MG63 (cell line): ENCODE results near the gene TMEM37. TPM values are rescaled to one million over a fixed set of nuclear protein-coding genes. Genes with fewer than 3 reads are reported as not detected.

Experiments used
- DNase-seq: peaks from one replicate; pipeline ENCODE4 v3.0.0-alpha.2; 2020
- H3K27me3 ChIP-seq: fragments of 250-450 bp; sonication (Bioruptor Pico); 2 replicates; pipeline ENCODE4 v1.5.1; 2020; ENCODE audit warnings: mild to moderate bottlenecking, moderate library complexity
- H3K36me3 ChIP-seq: fragments of 250-450 bp; sonication (Bioruptor Pico); 2 replicates; pipeline ENCODE4 v1.5.1; 2020; ENCODE audit warnings: mild to moderate bottlenecking, moderate library complexity
- H3K4me3 ChIP-seq: fragments of 250-450 bp; sonication (Bioruptor Pico); 2 replicates; pipeline ENCODE4 v1.5.1; 2020; ENCODE audit warnings: mild to moderate bottlenecking, moderate library complexity
- H3K9me3 ChIP-seq: fragments of 250-450 bp; sonication (Bioruptor Pico); 2 replicates; pipeline ENCODE4 v1.5.1; 2020; ENCODE audit warnings: mild to moderate bottlenecking, moderate library complexity
- total RNA-seq: library from RNA; depleted of rRNA; stranded (reverse); fragments of >200 nt; shearing (Covaris generic); gene quantifications from 2 replicates; pipeline ENCODE4 v1.2.3, GENCODE V29; 2014; ENCODE audit warnings: low replicate concordance

Gene TMEM37
- total RNA-seq, 1 experiment from 2014 or later, result 0.56 TPM

DNA sequence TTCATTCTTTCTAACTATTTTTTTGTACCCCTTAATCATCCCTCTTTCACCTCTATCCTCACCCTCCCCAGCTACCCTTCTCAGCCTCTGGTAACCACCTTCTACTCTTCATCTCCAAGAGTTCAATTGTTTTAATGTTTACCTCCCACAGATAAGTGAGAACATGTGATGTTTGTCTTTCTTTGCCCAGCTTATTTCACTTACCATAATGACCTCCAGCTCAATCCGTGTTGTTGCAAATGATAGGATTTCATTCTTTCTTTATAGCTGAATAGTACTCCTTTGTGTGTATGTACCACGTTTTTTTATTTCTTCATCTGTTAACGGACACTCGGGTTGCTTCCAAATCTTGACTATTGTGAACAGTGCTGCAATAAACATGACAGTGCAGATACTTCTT, 22.1 kb upstream of the TMEM37 start:
- peaks cover 3% of the 10 kb centered on the region; the same call in 1 of the 2 replicates for H3K27me3 ChIP-seq
- no peak for DNase-seq
- H3K4me3 ChIP-seq, result no peak overlapping the region
- no peaks in the 10 kb centered on the region for H3K36me3 ChIP-seq
- no peaks in the 10 kb centered on the region for H3K9me3 ChIP-seq

GRCh38 chr2:119414894-119415293, 16.8 kb upstream of the TMEM37 start:
- peaks cover 3% of the 10 kb centered on the region; the same call in 1 of the 2 replicates for H3K27me3 ChIP-seq
- no peak for DNase-seq
- no peak overlapping the region for H3K4me3 ChIP-seq
- no peaks in the 10 kb centered on the region for H3K36me3 ChIP-seq
- no peaks in the 10 kb centered on the region for H3K9me3 ChIP-seq

- DNase-seq, result no peak
- no peaks in the 10 kb centered on the region for H3K36me3 ChIP-seq
- H3K9me3 ChIP-seq, result no peaks in the 10 kb centered on the region
Observed at GRCh38 chr2:119415630-119416029, 16.0 kb upstream of the TMEM37 start.

GRCh38 chr2:119416299-119416923, 15.2 kb upstream of the TMEM37 start:
- Histone ChIP-seq H3K4me3 (no peak overlapping the region), H3K27me3 (no peaks in the 10 kb centered on the region), H3K36me3 (no peaks in the 10 kb centered on the region), H3K9me3 (peaks cover 3% of the 10 kb centered on the region)
- no peak for DNase-seq

More at GRCh38 chr2:119415630-119416029, 16.0 kb upstream of the TMEM37 start:
- H3K27me3 ChIP-seq, result no peaks in the 10 kb centered on the region; the same call in 1 of the 2 replicates
- H3K4me3 ChIP-seq, result no peak overlapping the region

DNA sequence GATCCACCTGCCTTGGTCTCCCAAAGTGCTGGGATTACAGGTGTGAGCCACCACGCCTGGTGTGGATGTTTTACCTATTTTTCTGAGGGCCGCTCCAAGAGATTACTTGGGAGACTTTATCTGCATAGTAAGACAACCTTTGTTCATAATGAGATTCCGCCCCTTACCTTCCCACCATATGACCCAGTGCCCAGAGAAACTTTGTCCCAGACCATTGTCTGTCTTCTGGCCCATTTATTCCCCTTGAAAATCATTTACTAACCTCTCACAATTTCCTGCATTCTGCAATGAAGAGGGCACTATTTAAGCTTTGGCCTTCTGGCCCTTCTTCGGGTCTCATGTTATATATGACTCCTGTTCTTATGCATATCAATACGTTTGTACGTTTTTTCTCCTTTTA, 13.7 kb upstream of the TMEM37 start:
- Histone ChIP-seq H3K36me3 (no peaks in the 10 kb centered on the region), H3K27me3 (no peaks in the 10 kb centered on the region), H3K9me3 (peaks cover 4% of the 10 kb centered on the region), H3K4me3 (no peak overlapping the region)
- no peak for DNase-seq

DNA sequence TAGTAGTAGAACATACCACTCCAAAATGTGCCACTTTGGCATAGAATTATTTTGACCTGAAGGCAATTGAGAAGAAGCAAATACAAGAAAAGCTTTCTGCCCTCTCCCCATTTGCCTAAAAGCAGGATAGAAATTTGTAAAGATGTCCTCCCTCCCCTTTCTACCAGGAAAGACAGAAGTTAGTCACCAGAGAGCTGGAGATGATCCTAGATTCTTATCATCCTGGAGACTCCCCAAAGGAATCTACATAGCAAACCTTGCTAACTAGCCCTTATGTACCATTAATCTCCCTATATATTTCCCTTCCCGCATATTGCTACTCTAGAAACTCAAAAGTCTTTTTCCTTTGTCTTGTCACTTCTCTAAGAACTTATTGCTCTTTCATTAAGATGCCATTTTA, 12.6 kb upstream of the TMEM37 start:
- Histone ChIP-seq H3K9me3 (peaks cover 4% of the 10 kb centered on the region), H3K27me3 (no peaks in the 10 kb centered on the region), H3K4me3 (no peak overlapping the region), H3K36me3 (no peaks in the 10 kb centered on the region)
- DNase-seq, result no peak

DNA sequence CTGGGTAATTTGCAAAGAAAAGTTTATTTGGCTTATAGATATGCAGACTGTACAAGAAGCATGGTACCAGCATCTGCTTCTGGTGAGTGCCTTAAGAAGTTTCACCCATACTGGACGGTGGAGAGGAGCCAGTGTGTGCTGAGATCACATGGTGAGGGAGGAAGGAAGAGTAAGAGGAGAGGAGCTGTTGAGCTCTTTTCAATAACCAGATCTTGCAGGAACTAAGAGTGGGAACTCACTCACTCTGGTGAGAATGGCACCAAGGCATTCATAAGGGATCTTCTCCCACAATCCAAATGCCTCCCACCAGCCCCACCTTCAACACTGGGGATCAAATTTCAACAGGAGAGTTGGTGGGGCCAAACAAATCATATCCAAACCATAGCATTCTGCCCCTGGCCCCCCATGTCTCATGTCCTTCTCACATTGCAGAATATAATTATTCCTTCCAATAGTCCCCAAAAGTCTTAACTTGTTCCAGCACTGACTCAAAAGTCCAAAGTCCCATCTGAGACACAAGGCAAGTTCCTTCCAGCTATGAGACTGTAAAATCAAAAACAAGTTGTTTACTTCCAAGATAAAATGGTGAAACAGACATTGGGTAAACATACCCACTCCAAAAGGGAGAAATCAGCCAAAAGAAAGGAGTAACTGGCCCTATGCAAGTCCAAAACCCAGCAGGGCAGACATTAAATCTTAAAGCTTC, 11.7 kb upstream of the TMEM37 start:
- H3K36me3 ChIP-seq, result no peaks in the 10 kb centered on the region
- no peaks in the 10 kb centered on the region for H3K27me3 ChIP-seq
- no peak for DNase-seq
- peaks cover 4% of the 10 kb centered on the region for H3K9me3 ChIP-seq
- H3K4me3 ChIP-seq, result no peak overlapping the region

- H3K4me3 ChIP-seq, result no peak overlapping the region
- H3K27me3 ChIP-seq, result no peaks in the 10 kb centered on the region
- no peaks in the 10 kb centered on the region for H3K36me3 ChIP-seq
- no peak for DNase-seq
- peaks cover 4% of the 10 kb centered on the region for H3K9me3 ChIP-seq
Observed at GRCh38 chr2:119421304-119421703, 10.3 kb upstream of the TMEM37 start.

DNA sequence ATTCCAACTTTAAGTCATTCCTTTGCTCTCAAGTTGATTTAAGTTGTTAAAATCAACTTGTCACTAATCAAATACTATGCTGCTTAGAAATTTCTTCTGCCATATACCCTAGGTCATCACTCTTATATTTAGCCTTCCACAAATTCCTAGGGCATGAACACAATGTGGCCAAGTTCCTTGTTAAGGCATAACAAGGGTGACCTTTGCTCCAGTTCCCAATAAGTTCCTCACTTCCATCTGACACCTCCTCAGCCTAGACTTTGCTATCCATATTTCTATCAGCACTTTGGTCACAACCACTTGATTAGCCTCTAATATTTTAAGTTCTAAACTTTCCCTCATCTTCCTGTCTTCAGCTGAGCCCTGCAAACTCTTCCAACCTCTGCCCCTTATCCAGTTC, 9.9 kb upstream of the TMEM37 start:
- no peaks in the 10 kb centered on the region for H3K27me3 ChIP-seq
- no peak for DNase-seq
- no peaks in the 10 kb centered on the region for H3K36me3 ChIP-seq
- peaks cover 4% of the 10 kb centered on the region for H3K9me3 ChIP-seq
- no peak overlapping the region for H3K4me3 ChIP-seq

DNA sequence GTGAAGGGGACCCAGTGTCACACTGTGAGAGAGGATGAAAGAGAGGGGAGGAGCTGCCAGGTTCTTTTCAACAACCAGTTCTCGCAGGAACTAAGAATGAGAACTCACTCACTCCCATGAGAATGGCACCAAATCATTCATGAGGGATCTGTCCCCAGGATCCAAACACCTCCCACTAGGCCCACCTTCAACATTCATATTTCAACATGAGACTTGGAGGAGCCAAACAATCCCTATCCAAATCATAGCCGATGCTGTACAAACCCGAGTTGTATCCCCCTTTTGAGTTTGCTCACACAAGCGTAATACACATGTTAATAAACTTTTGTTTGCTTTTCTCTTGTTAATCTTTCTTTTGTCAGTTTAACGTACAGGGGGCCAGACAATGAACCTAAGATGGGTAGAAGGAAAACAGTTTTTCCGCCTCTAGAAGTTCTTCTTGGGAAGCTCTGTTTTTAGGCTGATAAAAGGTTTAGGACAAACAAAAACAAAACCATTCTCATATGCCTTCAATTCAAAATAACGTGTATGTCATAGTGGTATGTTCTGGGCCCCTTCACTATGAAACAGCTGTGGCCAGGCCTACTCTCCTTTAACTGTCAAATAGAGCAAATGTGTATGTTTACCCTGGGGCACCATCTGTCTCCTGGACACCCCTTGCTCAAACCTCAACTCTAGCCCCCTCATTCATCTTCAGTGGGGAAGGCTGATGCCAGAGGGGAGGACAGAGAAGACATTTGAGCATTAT, 9.1 kb upstream of the TMEM37 start:
- Histone ChIP-seq H3K4me3 (no peak overlapping the region), H3K36me3 (no peaks in the 10 kb centered on the region), H3K9me3 (peaks cover 4% of the 10 kb centered on the region), H3K27me3 (no peaks in the 10 kb centered on the region)
- no peak for DNase-seq

- no peaks in the 10 kb centered on the region for H3K27me3 ChIP-seq
- DNase-seq, result no peak
Observed at GRCh38 chr2:119423108-119423444, 8.6 kb upstream of the TMEM37 start.

DNA sequence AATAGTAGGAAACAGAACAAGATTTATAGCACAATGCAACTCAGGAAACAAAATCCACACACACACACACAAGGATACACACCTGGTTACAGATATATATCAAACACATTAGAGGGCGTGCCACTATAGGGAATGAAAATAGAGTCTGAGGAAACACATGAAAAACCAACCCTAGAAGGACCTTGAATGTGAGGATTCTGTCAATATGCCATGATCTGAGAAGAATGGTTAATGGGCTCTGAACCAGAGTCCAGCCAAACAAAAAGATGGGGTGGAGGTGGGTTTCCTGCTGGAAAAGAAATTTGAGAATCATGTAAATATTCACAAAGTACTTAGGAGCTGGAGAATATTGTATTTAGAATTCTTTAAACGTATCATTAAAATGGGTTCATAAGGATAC, 7.8 kb upstream of the TMEM37 start:
- no peaks in the 10 kb centered on the region for H3K27me3 ChIP-seq
- H3K36me3 ChIP-seq, result no peaks in the 10 kb centered on the region
- DNase-seq, result no peak
- peaks cover 4% of the 10 kb centered on the region for H3K9me3 ChIP-seq
- no peak overlapping the region for H3K4me3 ChIP-seq

More at GRCh38 chr2:119423108-119423444, 8.6 kb upstream of the TMEM37 start:
- H3K4me3 ChIP-seq, result no peak overlapping the region
- peaks cover 4% of the 10 kb centered on the region for H3K9me3 ChIP-seq
- H3K36me3 ChIP-seq, result no peaks in the 10 kb centered on the region

DNA sequence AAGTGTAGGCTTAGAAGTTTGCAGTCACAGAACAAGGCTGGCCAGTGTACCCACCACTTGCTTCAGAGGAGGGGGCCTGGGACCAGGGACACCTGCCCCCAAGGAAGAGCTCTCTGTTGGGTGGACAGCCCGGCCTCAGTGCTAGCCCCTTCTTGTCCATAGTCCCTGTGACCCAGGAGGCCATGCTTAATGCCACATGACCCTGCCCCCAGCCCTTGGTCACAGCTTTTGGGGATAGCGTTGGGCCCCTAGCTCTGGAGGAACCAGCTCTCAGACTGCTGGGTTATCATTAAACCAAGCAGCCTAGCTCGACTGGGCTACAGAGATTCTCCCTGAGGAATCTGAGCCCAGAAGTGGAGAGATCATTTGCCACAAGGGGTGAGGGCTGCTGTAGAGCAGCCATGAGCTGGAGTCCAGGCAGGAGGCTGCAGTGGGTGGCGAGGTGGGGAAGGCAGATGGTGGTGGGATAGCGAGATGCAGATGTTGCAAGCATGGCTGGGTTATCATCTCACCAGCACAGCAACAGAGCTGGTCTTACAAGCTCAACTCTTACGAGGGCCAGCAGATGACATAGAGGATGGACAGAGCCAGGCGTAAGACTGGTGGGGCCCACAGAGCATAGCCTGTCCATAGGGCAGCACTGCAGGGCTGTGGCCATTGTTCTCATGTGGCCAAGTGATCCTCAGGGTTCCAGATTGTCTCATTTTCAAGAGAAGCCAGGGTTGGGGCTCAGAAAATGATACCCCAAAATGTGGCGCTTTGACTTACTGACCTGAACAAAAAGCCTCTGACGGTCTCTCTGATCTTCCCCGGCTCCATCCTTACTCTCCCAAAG, 7.2 kb upstream of the TMEM37 start:
- Histone ChIP-seq H3K9me3 (peaks cover 4% of the 10 kb centered on the region), H3K4me3 (no peak overlapping the region), H3K27me3 (no peaks in the 10 kb centered on the region), H3K36me3 (no peaks in the 10 kb centered on the region)
- no peak for DNase-seq

GRCh38 chr2:119425119-119425405, 6.6 kb upstream of the TMEM37 start:
- H3K27me3 ChIP-seq, result no peaks in the 10 kb centered on the region
- no peaks in the 10 kb centered on the region for H3K36me3 ChIP-seq
- H3K4me3 ChIP-seq, result no peak overlapping the region
- no peak for DNase-seq
- peaks cover 4% of the 10 kb centered on the region for H3K9me3 ChIP-seq

DNA sequence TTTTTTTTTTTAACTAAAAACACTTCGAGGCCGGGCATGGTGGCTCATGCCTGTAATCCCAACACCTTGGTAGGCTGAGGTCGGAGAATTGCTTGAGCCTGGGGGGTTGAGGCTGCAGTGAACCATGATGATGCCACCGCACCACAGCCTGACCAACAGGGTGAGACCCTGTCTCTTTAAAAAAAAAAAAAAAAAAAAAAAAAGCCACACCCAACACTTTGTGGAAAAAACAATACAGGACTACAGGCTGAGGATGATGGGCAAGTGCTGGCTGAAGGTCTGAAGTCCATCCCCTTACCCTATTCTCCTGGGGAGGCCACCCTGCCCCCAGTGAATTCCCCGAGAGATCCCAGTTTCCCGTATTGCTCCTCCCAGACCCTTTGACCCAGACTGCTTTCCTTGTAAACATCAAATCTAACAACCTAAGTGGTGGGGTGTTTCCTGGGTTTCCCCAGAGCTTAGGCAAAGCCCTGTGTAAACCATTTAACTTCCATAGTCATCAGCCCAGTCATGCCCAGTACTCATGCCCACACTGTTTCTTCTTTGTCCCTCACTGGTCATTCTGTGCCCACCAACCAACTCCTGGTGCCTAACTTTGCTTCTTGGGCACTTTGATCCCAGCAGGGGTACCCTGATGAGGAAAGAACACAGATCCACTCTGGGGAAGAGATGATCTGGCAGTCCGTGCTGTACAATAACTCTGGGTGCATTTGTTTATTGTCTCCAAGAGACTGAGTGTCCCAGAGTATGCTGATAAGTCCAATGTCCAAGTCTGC, 5.8 kb upstream of the TMEM37 start:
- H3K9me3 ChIP-seq, result peaks cover 4% of the 10 kb centered on the region
- H3K4me3 ChIP-seq, result no peak overlapping the region
- DNase-seq, result no peak
- H3K36me3 ChIP-seq, result no peaks in the 10 kb centered on the region
- H3K27me3 ChIP-seq, result no peaks in the 10 kb centered on the region

DNA sequence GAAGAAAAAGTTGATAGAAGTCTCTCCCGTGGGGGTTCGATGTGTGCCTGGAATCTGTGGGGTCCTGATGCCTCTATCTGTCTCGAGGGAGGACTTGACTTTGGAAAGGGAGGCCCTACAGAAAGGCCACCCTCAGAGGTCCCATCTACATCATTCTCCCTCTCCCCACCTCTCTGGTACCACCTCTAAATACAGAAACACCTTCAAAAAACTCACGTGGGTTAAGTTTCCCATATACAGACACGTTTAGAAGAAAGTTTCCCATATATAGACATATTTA, 5.3 kb upstream of the TMEM37 start:
- Histone ChIP-seq H3K27me3 (no peaks in the 10 kb centered on the region), H3K36me3 (no peaks in the 10 kb centered on the region), H3K4me3 (no peak overlapping the region), H3K9me3 (peaks cover 2% of the 10 kb centered on the region)
- no peak for DNase-seq
